ENCODE measurements around the gene C1orf21. TPM values are rescaled to one million over a fixed set of nuclear protein-coding genes. Genes with fewer than 3 reads are reported as not detected.

Gene C1orf21
- total and polyA plus RNA-seq, 2 of the 4 experiments (the other 2 are of a cell fraction): 6.4 to 9.9 TPM

GRCh38 chr1:184608581-184608980 is 221.8 kb downstream of the C1orf21 start:
- no peak overlapping the region for H3K18ac ChIP-seq (ENCODE audit: low read depth, low read length)
- 96% methylated on average over 3 of the region's 4 CpGs; no CpG with 5 or more reads in 1 of the 2 experiments for WGBS, 2 experiments (ENCODE audit: extremely low coverage in 2 of 2, insufficient read length in 1 of 2)
- H4K91ac ChIP-seq (ENCODE audit: insufficient read depth, low read depth, low read length): no peak overlapping the region
- H4K8ac ChIP-seq (ENCODE audit: low read depth in 2 of 2, low read length in 2 of 2): no peak overlapping the region
- H3K4me3 ChIP-seq (ENCODE audit: insufficient read depth, low read depth, low read length): no peak overlapping the region
- H3K4ac ChIP-seq (ENCODE audit: low read depth, low read length): no peak overlapping the region
- DNase-seq (no peak), ATAC-seq (ENCODE audit: low read depth) (no peak)
- CTCF ChIA-PET: no interaction called here
- no peak overlapping the region for H2BK5ac ChIP-seq (ENCODE audit: low read depth, low read length, poor library complexity, severe bottlenecking)
- in situ Hi-C loops (cut with MboI; ENCODE audit: low sequenced_read_pairs): no loop called here
- intact Hi-C loops (cut with micrococcal nuclease): no loop called here
- H3K4me2 ChIP-seq (ENCODE audit: low read depth, low read length): no peak overlapping the region
- no peak overlapping the region for H2BK120ac ChIP-seq (ENCODE audit: low read depth, low read length)
- H3K9me3 ChIP-seq (ENCODE audit: control insufficient read depth, insufficient read depth, low read length): no peaks in the 10 kb centered on the region
- H3K4me1 ChIP-seq (ENCODE audit: control insufficient read depth, insufficient read depth, low read length): peaks cover 3% of the 10 kb centered on the region; the same call in 1 of the 2 replicates
- no peak overlapping the region for H3K27ac ChIP-seq (ENCODE audit: insufficient read depth, low read length)
- H3K9ac ChIP-seq (ENCODE audit: low read depth, low read length): no peak overlapping the region
- H4K5ac ChIP-seq (ENCODE audit: low read depth, low read length): no peak overlapping the region
- BruUV-seq (replicated peaks): no TSS peak
- POLR2A ChIA-PET (ENCODE audit: unreplicated experiment): no interaction called here
- H2AFZ ChIP-seq (replicated peaks; ENCODE audit: low read length, poor library complexity): no peak overlapping the region
- dilution Hi-C loops (cut with HindIII; ENCODE audit: low sequenced_read_pairs, unreplicated experiment): no loop called here
- no peak overlapping the region for H3K14ac ChIP-seq (replicated peaks; ENCODE audit: low read depth, low read length)
- no peaks in the 10 kb centered on the region for H3K9me1 ChIP-seq (ENCODE audit: insufficient read depth, low read length)
- no peaks in the 10 kb centered on the region; a peak in 1 of 4 replicates for H3K79me1 ChIP-seq (ENCODE audit: low read depth in 1 of 2, low read length in 2 of 2)
- H3K56ac ChIP-seq (ENCODE audit: extremely low read depth, insufficient read depth, low read length): no peak overlapping the region; the same call in 1 of the 2 replicates
- no peak overlapping the region for H2AK5ac ChIP-seq (ENCODE audit: low read depth, low read length)
- H2AK9ac ChIP-seq (replicated peaks; ENCODE audit: low read depth, low read length, poor library complexity): no peak overlapping the region
- no peak overlapping the region for H2BK15ac ChIP-seq (ENCODE audit: low read depth, low read length)
- H2BK20ac ChIP-seq (ENCODE audit: low read depth, low read length): no peak overlapping the region
- H3K23ac ChIP-seq (ENCODE audit: low read depth, low read length): no peak overlapping the region
- no peak for TF ChIP-seq NFE2L2 (IDR thresholded peaks at IDR 0.05; ENCODE audit: low read depth, low read length)
- H4K20me1 ChIP-seq (ENCODE audit: insufficient read depth, low read length): no peaks in the 10 kb centered on the region
- H3K27me3 ChIP-seq (ENCODE audit: control insufficient read depth, insufficient read depth, low read length): no peaks in the 10 kb centered on the region
- H3K36me3 ChIP-seq (ENCODE audit: control insufficient read depth, insufficient read depth, low read length): no peaks in the 10 kb centered on the region
